Panc1 (cell line): ENCODE results near the gene NEU2.

Source experiments
- REST ChIP-seq, 2 experiments: IDR thresholded peaks; 2 replicates each; pipeline ENCODE4 v1.6.1; 2011 to 2012; ENCODE audit warnings: low read depth in 2 of 2, control low read depth in 1 of 2, low read length in 1 of 2, mild to moderate bottlenecking in 1 of 2, moderate library complexity in 1 of 2; ENCODE audit not compliant: insufficient read depth in 1 of 2
- TF ChIP-seq, protein P1 (sequence below): fragments of 450-650 bp; IDR thresholded peaks from 2 replicates; pipeline ENCODE4 v1.5.1; 2017; ENCODE audit warnings: mild to moderate bottlenecking

GRCh38 chr2:233007739-233008138 is 24.7 kb upstream of the NEU2 start:
- TF ChIP-seq, protein P1, sequence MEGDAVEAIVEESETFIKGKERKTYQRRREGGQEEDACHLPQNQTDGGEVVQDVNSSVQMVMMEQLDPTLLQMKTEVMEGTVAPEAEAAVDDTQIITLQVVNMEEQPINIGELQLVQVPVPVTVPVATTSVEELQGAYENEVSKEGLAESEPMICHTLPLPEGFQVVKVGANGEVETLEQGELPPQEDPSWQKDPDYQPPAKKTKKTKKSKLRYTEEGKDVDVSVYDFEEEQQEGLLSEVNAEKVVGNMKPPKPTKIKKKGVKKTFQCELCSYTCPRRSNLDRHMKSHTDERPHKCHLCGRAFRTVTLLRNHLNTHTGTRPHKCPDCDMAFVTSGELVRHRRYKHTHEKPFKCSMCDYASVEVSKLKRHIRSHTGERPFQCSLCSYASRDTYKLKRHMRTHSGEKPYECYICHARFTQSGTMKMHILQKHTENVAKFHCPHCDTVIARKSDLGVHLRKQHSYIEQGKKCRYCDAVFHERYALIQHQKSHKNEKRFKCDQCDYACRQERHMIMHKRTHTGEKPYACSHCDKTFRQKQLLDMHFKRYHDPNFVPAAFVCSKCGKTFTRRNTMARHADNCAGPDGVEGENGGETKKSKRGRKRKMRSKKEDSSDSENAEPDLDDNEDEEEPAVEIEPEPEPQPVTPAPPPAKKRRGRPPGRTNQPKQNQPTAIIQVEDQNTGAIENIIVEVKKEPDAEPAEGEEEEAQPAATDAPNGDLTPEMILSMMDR, result no peak
- no peak for TF ChIP-seq REST (IDR thresholded peaks at IDR 0.05; ENCODE audit: insufficient read depth in 1 of 2, low read depth in 2 of 2, low read length in 1 of 2)
